Vagina (tissue), 2 donors: Measurements from ENCODE around the gene DUSP28.

Experiments used
- POLR2A ChIP-seq, 2 donors: fragments of 450-650 bp; IDR thresholded peaks; one replicate each; pipeline ENCODE4 v1.6.1; 2017; ENCODE audit warnings: antibody characterized with exemption in 2 of 2, mild to moderate bottlenecking in 2 of 2, moderate library complexity in 2 of 2
- TF ChIP-seq, protein P1 (sequence below), 3 experiments: fragments of 450-650 bp in 2 of 3; fragments of 200-600 bp in 1 of 3; sonication (generic) in 1 of 3; IDR thresholded peaks; one replicate each; pipeline ENCODE4 v1.5.1; 2017 to 2019; ENCODE audit warnings: antibody characterized with exemption in 3 of 3, mild to moderate bottlenecking in 2 of 3, moderate library complexity in 2 of 3

DNA sequence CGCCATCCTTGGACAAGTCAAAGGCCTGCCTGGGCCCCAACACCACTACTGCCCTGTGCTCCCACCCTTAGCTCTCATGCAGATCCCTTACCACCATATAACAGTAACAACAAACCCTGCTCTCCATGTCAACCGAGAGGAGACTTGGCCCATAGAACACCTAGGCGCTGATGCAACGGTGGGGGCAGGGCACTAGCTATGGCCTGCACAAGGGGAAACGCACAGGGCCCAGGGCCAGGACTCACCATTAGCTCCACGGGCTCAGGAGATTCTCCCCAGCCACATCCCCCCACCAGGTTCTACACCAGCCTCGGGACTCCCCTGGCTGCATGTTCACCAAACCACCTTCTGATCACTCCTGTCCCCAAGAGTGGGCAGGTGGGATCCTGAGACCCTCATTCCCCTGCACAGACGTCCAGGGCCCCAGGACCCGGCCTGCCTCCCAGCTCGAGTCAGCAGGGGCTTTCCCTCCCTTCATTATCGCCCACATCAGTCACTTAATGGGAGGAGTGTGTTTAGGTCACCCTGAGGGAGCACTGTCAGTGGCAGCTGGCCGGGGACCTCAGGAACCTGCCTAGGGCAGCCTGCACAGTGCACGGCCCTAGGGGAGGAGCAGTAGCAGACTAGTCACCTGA lies 31.6 kb upstream of the DUSP28 start:
- TF ChIP-seq, protein P1, sequence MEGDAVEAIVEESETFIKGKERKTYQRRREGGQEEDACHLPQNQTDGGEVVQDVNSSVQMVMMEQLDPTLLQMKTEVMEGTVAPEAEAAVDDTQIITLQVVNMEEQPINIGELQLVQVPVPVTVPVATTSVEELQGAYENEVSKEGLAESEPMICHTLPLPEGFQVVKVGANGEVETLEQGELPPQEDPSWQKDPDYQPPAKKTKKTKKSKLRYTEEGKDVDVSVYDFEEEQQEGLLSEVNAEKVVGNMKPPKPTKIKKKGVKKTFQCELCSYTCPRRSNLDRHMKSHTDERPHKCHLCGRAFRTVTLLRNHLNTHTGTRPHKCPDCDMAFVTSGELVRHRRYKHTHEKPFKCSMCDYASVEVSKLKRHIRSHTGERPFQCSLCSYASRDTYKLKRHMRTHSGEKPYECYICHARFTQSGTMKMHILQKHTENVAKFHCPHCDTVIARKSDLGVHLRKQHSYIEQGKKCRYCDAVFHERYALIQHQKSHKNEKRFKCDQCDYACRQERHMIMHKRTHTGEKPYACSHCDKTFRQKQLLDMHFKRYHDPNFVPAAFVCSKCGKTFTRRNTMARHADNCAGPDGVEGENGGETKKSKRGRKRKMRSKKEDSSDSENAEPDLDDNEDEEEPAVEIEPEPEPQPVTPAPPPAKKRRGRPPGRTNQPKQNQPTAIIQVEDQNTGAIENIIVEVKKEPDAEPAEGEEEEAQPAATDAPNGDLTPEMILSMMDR (IDR thresholded peaks at IDR 0.05) = no peak
- TF ChIP-seq POLR2A (IDR thresholded peaks at IDR 0.05) = no peak
